HepG2 (cell line): ENCODE results near the gene TADA3. TPM values are rescaled to one million over a fixed set of nuclear protein-coding genes. Genes with fewer than 3 reads are reported as not detected.

Source experiments
- polyA plus RNA-seq, 8 experiments: library from polyadenylated mRNA; depleted of rRNA in 3 of 8; stranded (reverse) in 7 of 8; unstranded in 1 of 8; fragments of >200 nt; fragmentation: Illumina TruSeq in 4 of 8; extraction: Trizol in 4 of 8; gene quantifications; 2 replicates each; pipeline versions ENCODE4 v1.2.1 to v1.2.3, GENCODE V29; 2011 to 2016; ENCODE audit warnings: low read depth in 4 of 8, missing spikeins in 1 of 8, mixed read lengths in 1 of 8; ENCODE audit not compliant: insufficient read depth in 1 of 8
- total RNA-seq, 5 experiments: library from RNA; depleted of rRNA; stranded (reverse); fragments of >200 nt; fragmentation: Illumina TruSeq; extraction: Trizol; gene quantifications; 2 replicates each; pipeline ENCODE4 v1.2.3, GENCODE V29; 2016; ENCODE audit warnings: low read depth in 1 of 5

Gene TADA3
- total and polyA plus RNA-seq, 2 of the 13 experiments (the other 11 are each of a cell fraction or from before 2014, with no cell fraction given), result 32.1 to 37.1 TPM

Other genes starting within 250 kb of the TADA3 start
- 0.02 TPM in 1 of 2 replicates, not detected in the other for gene LHFPL4, start 238.7 kb downstream of the TADA3 start, total RNA-seq (2016; rRNA removed; fragmentation: Illumina TruSeq; extraction: Trizol)
- 0.03 and 0.05 TPM in 2 replicates for gene LHFPL4, start 238.7 kb downstream of the TADA3 start, polyA plus RNA-seq (2011; rRNA removed)
- 32.1 and 32.8 TPM in 2 replicates for gene MTMR14, start 143.0 kb downstream of the TADA3 start, total RNA-seq (2016; rRNA removed; fragmentation: Illumina TruSeq; extraction: Trizol)
- 27.1 and 34.1 TPM in 2 replicates for gene MTMR14, start 143.0 kb downstream of the TADA3 start, polyA plus RNA-seq (2011; rRNA removed)
- not detected in 2 replicates for gene CPNE9, start 88.6 kb downstream of the TADA3 start, total RNA-seq (2016; rRNA removed; fragmentation: Illumina TruSeq; extraction: Trizol)
- 0.14 and 0.20 TPM in 2 replicates for gene CPNE9, start 88.6 kb downstream of the TADA3 start, polyA plus RNA-seq (2011; rRNA removed)
- gene BRPF1, start 60.7 kb downstream of the TADA3 start, total RNA-seq (2016; rRNA removed; fragmentation: Illumina TruSeq; extraction: Trizol), result 7.5 and 10.0 TPM in 2 replicates
- gene BRPF1, start 60.7 kb downstream of the TADA3 start, polyA plus RNA-seq (2011; rRNA removed), result 7.3 and 7.4 TPM in 2 replicates
- gene OGG1, start 42.5 kb downstream of the TADA3 start, total RNA-seq (2016; rRNA removed; fragmentation: Illumina TruSeq; extraction: Trizol), result 23.8 and 28.7 TPM in 2 replicates
- gene OGG1, start 42.5 kb downstream of the TADA3 start, polyA plus RNA-seq (2011; rRNA removed), result 33.2 and 38.9 TPM in 2 replicates
- gene CAMK1, start 22.5 kb downstream of the TADA3 start, total RNA-seq (2016; rRNA removed; fragmentation: Illumina TruSeq; extraction: Trizol), result 51.8 and 53.3 TPM in 2 replicates
- gene CAMK1, start 22.5 kb downstream of the TADA3 start, polyA plus RNA-seq (2011; rRNA removed), result 26.4 and 27.7 TPM in 2 replicates
- gene ARPC4, start 609 bp upstream of the TADA3 start, total RNA-seq (2016; rRNA removed; fragmentation: Illumina TruSeq; extraction: Trizol), result 73.9 and 83.6 TPM in 2 replicates
- 27.2 and 30.1 TPM in 2 replicates for gene ARPC4, start 609 bp upstream of the TADA3 start, polyA plus RNA-seq (2011; rRNA removed)
- 1.9 and 9.5 TPM in 2 replicates for gene TTLL3, start 17.8 kb upstream of the TADA3 start, total RNA-seq (2016; rRNA removed; fragmentation: Illumina TruSeq; extraction: Trizol)
- gene TTLL3, start 17.8 kb upstream of the TADA3 start, polyA plus RNA-seq (2011; rRNA removed), result 51.2 and 59.3 TPM in 2 replicates
- gene RPUSD3, start 51.5 kb upstream of the TADA3 start, total RNA-seq (2016; rRNA removed; fragmentation: Illumina TruSeq; extraction: Trizol), result 30.3 and 32.1 TPM in 2 replicates
- 48.7 and 55.5 TPM in 2 replicates for gene RPUSD3, start 51.5 kb upstream of the TADA3 start, polyA plus RNA-seq (2011; rRNA removed)
- 2.5 and 2.8 TPM in 2 replicates for gene CIDEC, start 87.8 kb upstream of the TADA3 start, total RNA-seq (2016; rRNA removed; fragmentation: Illumina TruSeq; extraction: Trizol)
- gene CIDEC, start 87.8 kb upstream of the TADA3 start, polyA plus RNA-seq (2011; rRNA removed), result 10.4 and 19.6 TPM in 2 replicates
- gene JAGN1, start 98.1 kb upstream of the TADA3 start, total RNA-seq (2016; rRNA removed; fragmentation: Illumina TruSeq; extraction: Trizol), result 40.9 and 50.9 TPM in 2 replicates
- gene JAGN1, start 98.1 kb upstream of the TADA3 start, polyA plus RNA-seq (2011; rRNA removed), result 49.9 and 59.1 TPM in 2 replicates
- 6.7 and 14.5 TPM in 2 replicates for gene IL17RE, start 110.4 kb upstream of the TADA3 start, total RNA-seq (2016; rRNA removed; fragmentation: Illumina TruSeq; extraction: Trizol)
- 24.1 and 36.3 TPM in 2 replicates for gene IL17RE, start 110.4 kb upstream of the TADA3 start, polyA plus RNA-seq (2011; rRNA removed)
- gene IL17RC, start 124.6 kb upstream of the TADA3 start, total RNA-seq (2016; rRNA removed; fragmentation: Illumina TruSeq; extraction: Trizol), result 10.7 and 20.7 TPM in 2 replicates
- gene IL17RC, start 124.6 kb upstream of the TADA3 start, polyA plus RNA-seq (2011; rRNA removed), result 24.0 and 31.7 TPM in 2 replicates
- 12.0 and 27.1 TPM in 2 replicates for gene CRELD1, start 141.4 kb upstream of the TADA3 start, total RNA-seq (2016; rRNA removed; fragmentation: Illumina TruSeq; extraction: Trizol)
- gene CRELD1, start 141.4 kb upstream of the TADA3 start, polyA plus RNA-seq (2011; rRNA removed), result 61.9 and 75.9 TPM in 2 replicates
- gene PRRT3, start 159.9 kb upstream of the TADA3 start, total RNA-seq (2016; rRNA removed; fragmentation: Illumina TruSeq; extraction: Trizol), result 0.29 and 0.44 TPM in 2 replicates
- gene PRRT3, start 159.9 kb upstream of the TADA3 start, polyA plus RNA-seq (2011; rRNA removed), result 0.22 and 0.26 TPM in 2 replicates
- gene EMC3, start 194.4 kb upstream of the TADA3 start, total RNA-seq (2016; rRNA removed; fragmentation: Illumina TruSeq; extraction: Trizol), result 40.8 and 66.8 TPM in 2 replicates
- 86.6 and 90.5 TPM in 2 replicates for gene EMC3, start 194.4 kb upstream of the TADA3 start, polyA plus RNA-seq (2011; rRNA removed)
- 42.0 and 51.9 TPM in 2 replicates for gene FANCD2, start 234.0 kb upstream of the TADA3 start, total RNA-seq (2016; rRNA removed; fragmentation: Illumina TruSeq; extraction: Trizol)
- 7.7 and 10.1 TPM in 2 replicates for gene FANCD2, start 234.0 kb upstream of the TADA3 start, polyA plus RNA-seq (2011; rRNA removed)